Measurements from ENCODE around the gene PHF21B.

The PHF21B gene

DNA sequence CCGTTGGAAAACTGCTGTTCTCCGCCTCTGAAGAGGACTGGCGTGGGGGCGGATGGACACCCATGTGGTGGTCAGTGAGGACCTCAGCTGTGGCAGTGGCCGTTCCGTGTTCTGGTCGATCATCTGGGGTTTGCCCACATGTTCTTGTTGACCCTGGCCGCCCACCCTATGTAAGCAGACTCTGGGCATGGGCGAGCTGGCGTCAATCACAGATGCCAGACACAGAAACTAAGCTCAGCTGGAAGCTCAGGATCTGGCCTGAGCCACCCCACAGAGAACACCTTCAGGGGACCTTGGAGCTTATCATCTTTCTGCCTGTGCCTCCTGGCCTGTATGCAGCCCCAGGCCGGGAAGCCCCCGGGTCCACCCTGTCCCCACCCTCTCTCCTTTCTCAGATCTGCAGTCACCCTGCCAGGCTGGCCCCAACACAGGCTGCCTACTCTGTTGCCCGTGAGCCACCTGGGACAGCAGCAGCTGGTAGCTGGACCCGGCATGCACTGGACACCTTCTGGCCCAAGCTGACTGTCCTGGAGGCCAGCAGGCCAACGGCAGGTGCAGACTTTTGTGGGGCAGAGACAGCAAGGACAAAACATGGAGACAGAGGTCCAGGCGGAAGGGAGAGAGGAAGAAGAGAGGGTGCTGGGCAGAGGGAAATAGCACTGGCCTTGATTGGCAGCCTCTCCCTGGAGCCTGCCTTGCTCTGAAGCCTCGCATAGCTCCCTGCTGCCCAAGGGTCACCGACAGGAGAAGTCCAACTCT, 91.5 kb downstream of the PHF21B start:
- H3K9ac ChIP-seq (ENCODE audit: low read length): no peak overlapping the region
- no peaks in the 10 kb centered on the region for H3K9me3 ChIP-seq (ENCODE audit: control insufficient read depth, low read length)
- H3K36me3 ChIP-seq (ENCODE audit: control insufficient read depth in 1 of 2, insufficient read depth in 2 of 2, low read depth in 1 of 2, low read length in 2 of 2): no peaks in the 10 kb centered on the region
- H2AFZ ChIP-seq (ENCODE audit: low read depth, low read length): no peak overlapping the region
- DNase-seq: no peak
- H2BK12ac ChIP-seq (ENCODE audit: low read length in 2 of 2): no peak overlapping the region
- peaks cover 0 to 23% of the 10 kb centered on the region in 2 experiments for H3K27me3 ChIP-seq (ENCODE audit: control insufficient read depth in 1 of 2, insufficient read depth in 1 of 2, low read length in 2 of 2)
- no peak overlapping the region for H4K8ac ChIP-seq (ENCODE audit: low read length)
- no peak overlapping the region for H2BK15ac ChIP-seq (ENCODE audit: low read depth, poor library complexity, severe bottlenecking)
- H3K4ac ChIP-seq (ENCODE audit: low read depth in 1 of 2, low read length in 2 of 2): no peak overlapping the region
- H3K79me1 ChIP-seq (replicated peaks; ENCODE audit: low read length, poor library complexity, severe bottlenecking): no peaks in the 10 kb centered on the region
- no peak overlapping the region for H3K18ac ChIP-seq (ENCODE audit: low read depth in 1 of 2, low read length in 2 of 2)
- H3K4me1 ChIP-seq (ENCODE audit: control insufficient read depth, insufficient read depth, low read depth, low read length): no peaks in the 10 kb centered on the region
- H4K91ac ChIP-seq (ENCODE audit: low read length): no peak overlapping the region
- no peak overlapping the region for H3K4me2 ChIP-seq (ENCODE audit: low read length, poor library complexity, severe bottlenecking)
- H3K23ac ChIP-seq (ENCODE audit: low read length in 2 of 2): no peak overlapping the region
- no peak overlapping the region for H2BK5ac ChIP-seq (ENCODE audit: low read depth, low read length, poor library complexity, severe bottlenecking)
- no peak overlapping the region for H2AK5ac ChIP-seq (ENCODE audit: low read length, severe bottlenecking)
- H3K14ac ChIP-seq (ENCODE audit: low read length in 2 of 2): no peak overlapping the region
- 84% methylated on average over 18 of the region's 18 CpGs for WGBS
- no peak overlapping the region for H3K27ac ChIP-seq (ENCODE audit: low read length, poor library complexity, severe bottlenecking)
- H2BK120ac ChIP-seq (ENCODE audit: low read depth, low read length): no peak overlapping the region
- no peak overlapping the region for H3K4me3 ChIP-seq (ENCODE audit: insufficient read depth in 1 of 2, low read depth in 1 of 2, low read length in 2 of 2)

- WGBS: 86% methylated on average over 19 of the region's 19 CpGs
- Histone ChIP-seq H4K91ac (ENCODE audit: low read length) (no peak overlapping the region), H3K4me3 (ENCODE audit: insufficient read depth in 1 of 2, low read depth in 1 of 2, low read length in 2 of 2) (no peak overlapping the region), H2BK120ac (ENCODE audit: low read depth, low read length) (no peak overlapping the region), H2BK15ac (ENCODE audit: low read depth, poor library complexity, severe bottlenecking) (no peak overlapping the region), H3K4ac (ENCODE audit: low read depth in 1 of 2, low read length in 2 of 2) (no peak overlapping the region), H3K4me1 (ENCODE audit: control insufficient read depth, insufficient read depth, low read depth, low read length) (no peaks in the 10 kb centered on the region), H3K23ac (ENCODE audit: low read length in 2 of 2) (no peak overlapping the region), H3K18ac (ENCODE audit: low read depth in 1 of 2, low read length in 2 of 2) (no peak overlapping the region), H3K4me2 (ENCODE audit: low read length, poor library complexity, severe bottlenecking) (no peak overlapping the region), H3K27me3 (ENCODE audit: control insufficient read depth in 1 of 2, insufficient read depth in 1 of 2, low read length in 2 of 2) (peaks cover 0 to 23% of the 10 kb centered on the region in 2 experiments), H2AK5ac (ENCODE audit: low read length, severe bottlenecking) (no peak overlapping the region), H3K27ac (ENCODE audit: low read length, poor library complexity, severe bottlenecking) (no peak overlapping the region), H4K8ac (ENCODE audit: low read length) (no peak overlapping the region), H3K14ac (ENCODE audit: low read length in 2 of 2) (no peak overlapping the region), H2BK12ac (ENCODE audit: low read length in 2 of 2) (no peak overlapping the region), H3K9me3 (ENCODE audit: control insufficient read depth, low read length) (no peaks in the 10 kb centered on the region), H2BK5ac (ENCODE audit: low read depth, low read length, poor library complexity, severe bottlenecking) (no peak overlapping the region), H3K36me3 (ENCODE audit: control insufficient read depth in 1 of 2, insufficient read depth in 2 of 2, low read depth in 1 of 2, low read length in 2 of 2) (no peaks in the 10 kb centered on the region), H2AFZ (ENCODE audit: low read depth, low read length) (no peak overlapping the region), H3K79me1 (replicated peaks; ENCODE audit: low read length, poor library complexity, severe bottlenecking) (no peaks in the 10 kb centered on the region), H3K9ac (ENCODE audit: low read length) (no peak overlapping the region)
- no peak for DNase-seq
Measured at GRCh38 chr22:44917372-44918165, 92.2 kb downstream of the PHF21B start.

GRCh38 chr22:44916281-44917231, 93.2 kb downstream of the PHF21B start:
- Histone ChIP-seq H3K27me3 (ENCODE audit: control insufficient read depth in 1 of 2, insufficient read depth in 1 of 2, low read length in 2 of 2) (peaks cover 0 to 23% of the 10 kb centered on the region in 2 experiments), H3K4me3 (ENCODE audit: insufficient read depth in 1 of 2, low read depth in 1 of 2, low read length in 2 of 2) (no peak overlapping the region), H3K4me1 (ENCODE audit: control insufficient read depth, insufficient read depth, low read depth, low read length) (no peaks in the 10 kb centered on the region), H2BK12ac (ENCODE audit: low read length in 2 of 2) (no peak overlapping the region), H2BK15ac (ENCODE audit: low read depth, poor library complexity, severe bottlenecking) (no peak overlapping the region), H3K14ac (ENCODE audit: low read length in 2 of 2) (no peak overlapping the region), H2AK5ac (ENCODE audit: low read length, severe bottlenecking) (no peak overlapping the region), H3K79me1 (replicated peaks; ENCODE audit: low read length, poor library complexity, severe bottlenecking) (no peaks in the 10 kb centered on the region), H3K23ac (ENCODE audit: low read length in 2 of 2) (no peak overlapping the region), H2BK5ac (ENCODE audit: low read depth, low read length, poor library complexity, severe bottlenecking) (no peak overlapping the region), H3K4me2 (ENCODE audit: low read length, poor library complexity, severe bottlenecking) (no peak overlapping the region), H3K18ac (ENCODE audit: low read depth in 1 of 2, low read length in 2 of 2) (no peak overlapping the region), H3K9ac (ENCODE audit: low read length) (no peak overlapping the region), H3K36me3 (ENCODE audit: control insufficient read depth in 1 of 2, insufficient read depth in 2 of 2, low read depth in 1 of 2, low read length in 2 of 2) (no peaks in the 10 kb centered on the region), H4K8ac (ENCODE audit: low read length) (no peak overlapping the region), H2BK120ac (ENCODE audit: low read depth, low read length) (no peak overlapping the region), H4K91ac (ENCODE audit: low read length) (no peak overlapping the region), H3K4ac (ENCODE audit: low read depth in 1 of 2, low read length in 2 of 2) (no peak overlapping the region), H3K9me3 (ENCODE audit: control insufficient read depth, low read length) (no peaks in the 10 kb centered on the region), H2AFZ (ENCODE audit: low read depth, low read length) (no peak overlapping the region), H3K27ac (ENCODE audit: low read length, poor library complexity, severe bottlenecking) (no peak overlapping the region)
- 90% methylated on average over 46 of the region's 46 CpGs for WGBS
- no peak for DNase-seq

Data from mesenchymal stem cell (in vitro differentiated cells and primary cell).